Right atrium auricular region (tissue), 2 donors: ENCODE measurements around the gene MTURN. TPM values are rescaled to one million over a fixed set of nuclear protein-coding genes. Genes with fewer than 3 reads are reported as not detected.

Source experiments
- DNase-seq: peaks from one replicate; pipeline ENCODE4 v3.0.0-alpha.2; 2019; ENCODE audit warnings: low spot score
- H3K27ac ChIP-seq, 2 donors: fragments of 200-600 bp; sonication (generic); 1 replicate in 1 of 2; 2 replicates in 1 of 2; pipeline ENCODE4 v1.5.1; 2016 to 2019
- H3K27me3 ChIP-seq, 2 donors: fragments of 200-600 bp; sonication (generic); one replicate each; pipeline versions ENCODE4 v1.5.1 to v1.6.0; 2017 to 2019
- H3K36me3 ChIP-seq: fragments of 200-600 bp; sonication (generic); one replicate; pipeline ENCODE4 v1.5.1; 2016
- H3K4me1 ChIP-seq, 2 donors: fragments of 200-600 bp; sonication (generic); one replicate each; pipeline versions ENCODE4 v1.5.1 to v1.6.0; 2017 to 2019
- H3K4me3 ChIP-seq, 2 donors: fragments of 200-600 bp; sonication (generic); 1 replicate in 1 of 2; 2 replicates in 1 of 2; pipeline ENCODE4 v1.5.1; 2017 to 2019; ENCODE audit warnings: mild to moderate bottlenecking in 1 of 2, moderate library complexity in 1 of 2
- H3K9me3 ChIP-seq, 2 donors: fragments of 200-600 bp; sonication (generic); one replicate each; pipeline ENCODE4 v1.5.1; 2019
- CTCF ChIP-seq, 2 donors: fragments of 200-600 bp; sonication (generic); IDR thresholded peaks; one replicate each; pipeline ENCODE4 v1.5.1; 2019; ENCODE audit warnings: antibody characterized with exemption in 2 of 2
- total RNA-seq, 2 donors: library from RNA; depleted of rRNA; stranded (reverse); fragments of >200 nt; gene quantifications; one replicate each; pipeline ENCODE4 v1.1.0, GENCODE V29; 2016

Gene MTURN
- total RNA-seq, 2 donors from 2014 or later = 17.4 to 65.4 TPM

DNA sequence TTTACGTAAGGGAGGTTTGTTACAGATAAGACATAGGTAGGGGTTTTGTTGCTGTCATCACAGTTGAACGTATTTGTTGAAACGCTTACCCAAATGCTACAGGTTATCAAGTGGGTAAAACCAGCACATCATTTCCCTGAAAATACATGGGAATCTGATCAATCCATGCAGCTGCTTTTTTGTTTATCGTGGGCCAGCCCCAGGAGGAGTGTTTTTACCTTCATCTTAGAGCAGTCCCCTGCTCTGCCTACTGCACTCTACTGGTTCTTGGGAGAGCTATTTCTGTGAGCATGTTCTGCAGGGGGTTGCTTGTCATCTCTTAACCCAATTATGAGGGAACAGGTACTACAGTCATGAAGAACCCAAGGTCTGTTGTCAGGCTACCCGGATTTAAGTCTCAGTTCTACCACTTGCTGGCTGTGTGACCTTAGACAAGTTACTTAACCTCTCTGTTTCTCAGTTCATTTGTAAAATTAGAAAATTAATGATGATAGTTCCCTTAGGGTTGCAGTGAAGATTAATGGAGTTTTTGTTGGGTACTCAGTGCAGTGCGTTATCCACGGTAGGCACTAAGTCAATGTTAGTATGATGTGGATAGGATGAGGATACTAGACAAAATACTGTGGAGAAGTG, 15.0 kb downstream of the MTURN start:
- no peak overlapping the region for H3K4me3 ChIP-seq
- TF ChIP-seq CTCF (IDR thresholded peaks at IDR 0.05) = no peak
- peaks cover 7% of the 10 kb centered on the region for H3K36me3 ChIP-seq
- H3K27me3 ChIP-seq = no peaks in the 10 kb centered on the region
- H3K27ac ChIP-seq = no peak overlapping the region
- H3K9me3 ChIP-seq = no peaks in the 10 kb centered on the region
- peaks cover 0 to 18% of the 10 kb centered on the region in 2 donors for H3K4me1 ChIP-seq
- DNase-seq = no peak

DNA sequence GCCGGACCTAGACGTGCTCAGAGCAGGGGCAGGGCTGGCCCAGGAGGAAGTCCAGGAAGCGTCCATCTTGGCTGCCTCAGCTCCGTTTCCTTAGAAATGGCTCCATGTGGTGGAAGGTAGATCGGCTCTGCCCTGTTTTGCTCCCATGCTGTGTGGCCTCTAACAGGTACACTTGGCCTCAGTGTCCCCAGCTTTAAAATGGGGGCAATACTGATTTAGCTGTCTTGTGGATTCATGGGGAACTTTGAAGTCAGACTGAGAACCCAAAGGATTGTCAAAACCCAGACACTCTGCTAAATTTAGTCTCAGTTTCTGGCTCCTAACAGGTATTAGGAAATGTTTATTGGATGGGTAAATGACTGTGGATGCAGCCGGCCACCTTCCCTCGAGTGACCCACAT, 15.9 kb downstream of the MTURN start:
- H3K27ac ChIP-seq = no peak overlapping the region
- no peaks in the 10 kb centered on the region for H3K27me3 ChIP-seq
- H3K4me3 ChIP-seq = no peak overlapping the region
- H3K36me3 ChIP-seq = peaks cover 7% of the 10 kb centered on the region
- no peak for TF ChIP-seq CTCF (IDR thresholded peaks at IDR 0.05)
- DNase-seq = no peak
- H3K4me1 ChIP-seq = peaks cover 0 to 17% of the 10 kb centered on the region in 2 donors
- no peaks in the 10 kb centered on the region for H3K9me3 ChIP-seq

DNA sequence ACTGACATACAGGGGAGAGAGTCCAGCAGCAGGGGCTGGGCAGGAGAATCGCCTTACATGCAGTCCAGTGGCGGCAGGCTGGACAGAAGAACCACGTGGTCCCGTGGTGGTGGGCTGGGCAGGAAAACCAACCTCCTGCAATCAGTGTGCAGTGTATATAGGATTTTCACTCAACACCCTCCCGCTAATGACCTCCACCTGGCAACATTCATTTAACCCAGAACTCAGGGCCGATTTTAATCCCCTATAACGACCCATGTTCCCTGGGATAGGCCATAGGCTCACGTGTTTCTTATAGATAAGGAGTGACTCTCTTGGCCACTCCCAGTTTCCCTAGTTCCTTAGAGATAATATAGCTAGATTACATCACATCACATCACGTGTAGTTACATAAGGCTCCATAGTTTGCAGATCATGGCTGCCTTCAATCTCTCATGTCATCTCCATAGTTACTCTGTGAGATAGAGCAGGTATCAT, 19.4 kb downstream of the MTURN start:
- H3K27me3 ChIP-seq = no peaks in the 10 kb centered on the region
- H3K27ac ChIP-seq = no peak overlapping the region
- no peak for TF ChIP-seq CTCF (IDR thresholded peaks at IDR 0.05)
- peaks cover 7% of the 10 kb centered on the region for H3K36me3 ChIP-seq
- no peak for DNase-seq
- no peak overlapping the region for H3K4me3 ChIP-seq
- no peaks in the 10 kb centered on the region for H3K4me1 ChIP-seq
- no peaks in the 10 kb centered on the region for H3K9me3 ChIP-seq

- no peak for TF ChIP-seq CTCF (IDR thresholded peaks at IDR 0.05)
- H3K4me3 ChIP-seq = no peak overlapping the region
- peaks cover 0 to 6% of the 10 kb centered on the region in 2 donors for H3K4me1 ChIP-seq
- H3K9me3 ChIP-seq = no peaks in the 10 kb centered on the region
- no peak for DNase-seq
- H3K36me3 ChIP-seq = peaks cover 7% of the 10 kb centered on the region
- H3K27ac ChIP-seq = no peak overlapping the region
- H3K27me3 ChIP-seq = no peaks in the 10 kb centered on the region
Measured at GRCh38 chr7:30155481-30155880, 20.7 kb downstream of the MTURN start.

DNA sequence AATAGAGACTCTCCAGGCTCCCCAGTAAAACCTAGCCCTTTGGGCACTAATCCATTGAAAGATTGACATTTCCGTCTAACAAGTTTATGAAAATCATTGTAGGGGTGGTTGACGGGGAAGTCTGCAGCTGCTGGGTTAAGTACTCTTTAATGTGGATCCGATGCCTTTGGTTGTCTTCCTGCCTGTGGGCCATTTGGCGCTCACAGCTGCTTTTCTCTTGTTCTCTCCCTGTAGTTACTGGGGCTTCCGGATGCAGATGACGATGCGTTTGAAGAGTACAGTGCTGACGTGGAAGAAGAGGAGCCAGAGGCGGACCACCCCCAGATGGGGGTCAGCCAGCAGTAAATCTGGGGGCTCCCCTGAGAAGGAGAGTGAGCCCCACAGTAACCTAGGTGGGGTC, 22.4 kb downstream of the MTURN start:
- DNase-seq = no peak
- H3K9me3 ChIP-seq = no peaks in the 10 kb centered on the region
- H3K36me3 ChIP-seq = no peaks in the 10 kb centered on the region
- H3K4me3 ChIP-seq = no peak overlapping the region
- H3K27me3 ChIP-seq = no peaks in the 10 kb centered on the region
- no peak overlapping the region for H3K27ac ChIP-seq
- H3K4me1 ChIP-seq = peaks cover 0 to 6% of the 10 kb centered on the region in 2 donors
- no peak for TF ChIP-seq CTCF (IDR thresholded peaks at IDR 0.05)

DNA sequence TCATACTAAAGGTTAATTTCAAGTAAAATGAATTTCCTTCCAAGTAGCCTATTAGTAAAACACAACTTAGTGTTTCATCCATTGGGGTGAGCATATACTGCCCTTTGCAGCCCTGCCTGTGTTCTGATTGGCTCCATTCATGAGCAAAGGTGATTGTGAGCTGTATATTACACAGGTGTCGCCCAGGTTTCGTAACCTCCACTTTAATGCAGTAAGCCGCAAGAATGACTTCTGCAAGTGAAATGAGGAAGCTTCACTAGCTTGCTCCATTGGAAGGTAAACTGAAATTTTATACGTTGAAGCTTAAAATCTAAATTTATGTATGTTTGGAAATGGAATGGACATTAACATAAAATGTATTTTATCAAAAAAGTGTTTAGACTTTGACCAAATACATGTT, 24.4 kb downstream of the MTURN start:
- no peaks in the 10 kb centered on the region for H3K27me3 ChIP-seq
- H3K27ac ChIP-seq = no peak overlapping the region
- DNase-seq = no peak
- no peak overlapping the region for H3K4me3 ChIP-seq
- no peaks in the 10 kb centered on the region for H3K36me3 ChIP-seq
- no peak for TF ChIP-seq CTCF (IDR thresholded peaks at IDR 0.05)
- H3K4me1 ChIP-seq = peaks cover 0 to 18% of the 10 kb centered on the region in 2 donors
- no peaks in the 10 kb centered on the region for H3K9me3 ChIP-seq
